Measurements from ENCODE around the gene ORAI3. TPM values are rescaled to one million over a fixed set of nuclear protein-coding genes. Genes with fewer than 3 reads are reported as not detected.

The ORAI3 gene
- total RNA-seq, 1 experiment from 2014 or later: 9.0 TPM

DNA sequence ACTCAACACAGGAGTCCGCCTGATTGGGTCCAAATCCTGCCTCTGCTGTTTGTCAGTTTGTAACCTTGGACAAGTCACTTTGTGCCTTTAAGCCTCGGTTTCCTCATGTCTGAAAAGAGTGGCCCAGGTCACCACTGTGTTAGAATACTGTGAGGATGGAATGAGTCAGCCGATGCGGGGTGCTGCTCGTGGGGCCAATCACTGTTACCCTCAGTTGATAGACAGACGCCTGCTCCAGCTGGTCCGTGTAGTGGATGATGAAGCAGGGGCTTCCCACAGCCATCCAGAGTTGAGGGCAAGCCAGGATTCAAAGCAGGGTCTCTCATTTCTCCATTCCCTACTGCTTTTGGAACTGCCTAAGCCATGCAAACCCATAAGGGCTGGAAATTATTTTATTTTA lies 19.7 kb upstream of the ORAI3 start:
- no peaks in the 10 kb centered on the region for H3K9me2 ChIP-seq (ENCODE audit: insufficient read depth)
- H3K4me1 ChIP-seq (ENCODE audit: control insufficient read depth in 1 of 2, insufficient read depth in 2 of 2, low read length in 2 of 2): peaks cover 7 to 15% of the 10 kb centered on the region in 2 experiments; a peak in 3 of 4 replicates
- intact Hi-C loops (cut with micrococcal nuclease): no loop called here
- RAD21 ChIA-PET (ENCODE audit: low non-redundant PET in 1 of 2, low total read pairs in 2 of 2, uncharacterized antibody in 2 of 2, unreplicated experiment in 2 of 2): no interaction called here
- H3K79me2 ChIP-seq (ENCODE audit: insufficient read depth, low read length): peaks cover 10% of the 10 kb centered on the region; the same call in 1 of the 2 replicates
- POLR2A ChIA-PET: no interaction called here
- H4K20me1 ChIP-seq (ENCODE audit: insufficient read depth): no peaks in the 10 kb centered on the region
- DNase-seq (ENCODE audit: low read depth, low spot score) (no peak), ATAC-seq (no peak)
- H3K36me3 ChIP-seq (ENCODE audit: control insufficient read depth in 1 of 2, insufficient read depth in 2 of 2, low read length in 2 of 2): peaks cover 9 to 26% of the 10 kb centered on the region in 2 experiments
- no peaks in the 10 kb centered on the region for H3K27me3 ChIP-seq (ENCODE audit: insufficient read depth, low read length)
- H3K4me2 ChIP-seq (ENCODE audit: low read length): no peak overlapping the region
- no peak overlapping the region for H3K4me3 ChIP-seq (replicated peaks in 1 of 2; ENCODE audit: low read depth in 1 of 2, low read length in 2 of 2)
- CTCF ChIA-PET: no interaction called here
- no TSS peak for BruUV-seq (replicated peaks)
- no peak overlapping the region for H2AFZ ChIP-seq (ENCODE audit: low read depth, low read length, poor library complexity, severe bottlenecking)
- H3K9me3 ChIP-seq (ENCODE audit: control insufficient read depth in 1 of 2, insufficient read depth in 1 of 2, low read depth in 1 of 2, low read length in 2 of 2): no peaks in the 10 kb centered on the region
- TF ChIP-seq FOSL1 (IDR thresholded peaks at IDR 0.05; ENCODE audit: low read depth) (no peak), CEBPB (IDR thresholded peaks at IDR 0.05; ENCODE audit: low read depth) (no peak), ATF3 (IDR thresholded peaks at IDR 0.05) (no peak), EZH2 (IDR thresholded peaks at IDR 0.05) (no peak), MAX (IDR thresholded peaks at IDR 0.05) (no peak), POLR2A (IDR thresholded peaks at IDR 0.05; ENCODE audit: borderline replicate concordance, extremely low read depth, insufficient read depth, insufficient read length) (no peak), ELF1 (IDR thresholded peaks at IDR 0.05; ENCODE audit: borderline replicate concordance, low read depth) (no peak), JUND (IDR thresholded peaks at IDR 0.05) (no peak), POLR2AphosphoS5 (IDR thresholded peaks at IDR 0.05; ENCODE audit: low read depth, low read length) (no peak), SIN3A (IDR thresholded peaks at IDR 0.05; ENCODE audit: low read depth) (no peak), SRF (IDR thresholded peaks at IDR 0.05; ENCODE audit: low read depth) (no peak), YY1 (IDR thresholded peaks at IDR 0.05; ENCODE audit: extremely low read depth, insufficient replicate concordance, low read depth, low read length) (no peak), RAD21 (IDR thresholded peaks at IDR 0.05; ENCODE audit: low read depth) (no peak), EZH2phosphoT487 (IDR thresholded peaks at IDR 0.05; ENCODE audit: borderline replicate concordance) (no peak), CTCF (IDR thresholded peaks at IDR 0.05 in 2 of 3, conservative IDR thresholded peaks at IDR 0.05 in 1 of 3; ENCODE audit: borderline replicate concordance in 1 of 3, insufficient read depth in 1 of 3, low read depth in 2 of 3, low read length in 2 of 3) (no peak), ZNF274 (IDR thresholded peaks at IDR 0.05; ENCODE audit: low read depth, low read length) (no peak), ZFX (IDR thresholded peaks at IDR 0.05) (no peak), EGR1 (IDR thresholded peaks at IDR 0.05; ENCODE audit: low read depth) (no peak)
- TF ChIP-seq, protein P1, sequence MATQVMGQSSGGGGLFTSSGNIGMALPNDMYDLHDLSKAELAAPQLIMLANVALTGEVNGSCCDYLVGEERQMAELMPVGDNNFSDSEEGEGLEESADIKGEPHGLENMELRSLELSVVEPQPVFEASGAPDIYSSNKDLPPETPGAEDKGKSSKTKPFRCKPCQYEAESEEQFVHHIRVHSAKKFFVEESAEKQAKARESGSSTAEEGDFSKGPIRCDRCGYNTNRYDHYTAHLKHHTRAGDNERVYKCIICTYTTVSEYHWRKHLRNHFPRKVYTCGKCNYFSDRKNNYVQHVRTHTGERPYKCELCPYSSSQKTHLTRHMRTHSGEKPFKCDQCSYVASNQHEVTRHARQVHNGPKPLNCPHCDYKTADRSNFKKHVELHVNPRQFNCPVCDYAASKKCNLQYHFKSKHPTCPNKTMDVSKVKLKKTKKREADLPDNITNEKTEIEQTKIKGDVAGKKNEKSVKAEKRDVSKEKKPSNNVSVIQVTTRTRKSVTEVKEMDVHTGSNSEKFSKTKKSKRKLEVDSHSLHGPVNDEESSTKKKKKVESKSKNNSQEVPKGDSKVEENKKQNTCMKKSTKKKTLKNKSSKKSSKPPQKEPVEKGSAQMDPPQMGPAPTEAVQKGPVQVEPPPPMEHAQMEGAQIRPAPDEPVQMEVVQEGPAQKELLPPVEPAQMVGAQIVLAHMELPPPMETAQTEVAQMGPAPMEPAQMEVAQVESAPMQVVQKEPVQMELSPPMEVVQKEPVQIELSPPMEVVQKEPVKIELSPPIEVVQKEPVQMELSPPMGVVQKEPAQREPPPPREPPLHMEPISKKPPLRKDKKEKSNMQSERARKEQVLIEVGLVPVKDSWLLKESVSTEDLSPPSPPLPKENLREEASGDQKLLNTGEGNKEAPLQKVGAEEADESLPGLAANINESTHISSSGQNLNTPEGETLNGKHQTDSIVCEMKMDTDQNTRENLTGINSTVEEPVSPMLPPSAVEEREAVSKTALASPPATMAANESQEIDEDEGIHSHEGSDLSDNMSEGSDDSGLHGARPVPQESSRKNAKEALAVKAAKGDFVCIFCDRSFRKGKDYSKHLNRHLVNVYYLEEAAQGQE (IDR thresholded peaks at IDR 0.05; ENCODE audit: low read depth): no peak
- TF ChIP-seq, protein P2, sequence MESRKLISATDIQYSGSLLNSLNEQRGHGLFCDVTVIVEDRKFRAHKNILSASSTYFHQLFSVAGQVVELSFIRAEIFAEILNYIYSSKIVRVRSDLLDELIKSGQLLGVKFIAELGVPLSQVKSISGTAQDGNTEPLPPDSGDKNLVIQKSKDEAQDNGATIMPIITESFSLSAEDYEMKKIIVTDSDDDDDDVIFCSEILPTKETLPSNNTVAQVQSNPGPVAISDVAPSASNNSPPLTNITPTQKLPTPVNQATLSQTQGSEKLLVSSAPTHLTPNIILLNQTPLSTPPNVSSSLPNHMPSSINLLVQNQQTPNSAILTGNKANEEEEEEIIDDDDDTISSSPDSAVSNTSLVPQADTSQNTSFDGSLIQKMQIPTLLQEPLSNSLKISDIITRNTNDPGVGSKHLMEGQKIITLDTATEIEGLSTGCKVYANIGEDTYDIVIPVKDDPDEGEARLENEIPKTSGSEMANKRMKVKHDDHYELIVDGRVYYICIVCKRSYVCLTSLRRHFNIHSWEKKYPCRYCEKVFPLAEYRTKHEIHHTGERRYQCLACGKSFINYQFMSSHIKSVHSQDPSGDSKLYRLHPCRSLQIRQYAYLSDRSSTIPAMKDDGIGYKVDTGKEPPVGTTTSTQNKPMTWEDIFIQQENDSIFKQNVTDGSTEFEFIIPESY (IDR thresholded peaks at IDR 0.05; ENCODE audit: extremely low read depth, insufficient replicate concordance, low read length): no peak
- no peak overlapping the region for H3K9ac ChIP-seq (ENCODE audit: low read length)
- no peak overlapping the region for H3K27ac ChIP-seq (ENCODE audit: low read depth, low read length)
